ENCODE measurements around the gene CTAGE1. TPM values are rescaled to one million over a fixed set of nuclear protein-coding genes. Genes with fewer than 3 reads are reported as not detected.

CTAGE1 gene
- total and polyA plus RNA-seq, 2 donors from 2014 or later: not detected

GRCh38 chr18:22422909-22423548 lies 5.3 kb upstream of the CTAGE1 start:
- intact Hi-C loops (cut with DNase I): no loop called here
- no peak overlapping the region for H3K27ac ChIP-seq (ENCODE audit: low read depth in 2 of 2, low read length in 2 of 2)
- H3K36me3 ChIP-seq (ENCODE audit: control insufficient read depth in 2 of 3, insufficient read depth in 3 of 3, low read length in 3 of 3): no peaks in the 10 kb centered on the region
- no peak overlapping the region for H3K4me3 ChIP-seq (ENCODE audit: low read length in 3 of 3)
- no peak for FAIRE-seq
- H3K9me3 ChIP-seq (ENCODE audit: control insufficient read depth in 2 of 3, insufficient read depth in 1 of 3, low read length in 3 of 3): no peaks in the 10 kb centered on the region
- no peak overlapping the region for H3K9ac ChIP-seq (ENCODE audit: low read length in 3 of 3)
- TF ChIP-seq, protein P1, sequence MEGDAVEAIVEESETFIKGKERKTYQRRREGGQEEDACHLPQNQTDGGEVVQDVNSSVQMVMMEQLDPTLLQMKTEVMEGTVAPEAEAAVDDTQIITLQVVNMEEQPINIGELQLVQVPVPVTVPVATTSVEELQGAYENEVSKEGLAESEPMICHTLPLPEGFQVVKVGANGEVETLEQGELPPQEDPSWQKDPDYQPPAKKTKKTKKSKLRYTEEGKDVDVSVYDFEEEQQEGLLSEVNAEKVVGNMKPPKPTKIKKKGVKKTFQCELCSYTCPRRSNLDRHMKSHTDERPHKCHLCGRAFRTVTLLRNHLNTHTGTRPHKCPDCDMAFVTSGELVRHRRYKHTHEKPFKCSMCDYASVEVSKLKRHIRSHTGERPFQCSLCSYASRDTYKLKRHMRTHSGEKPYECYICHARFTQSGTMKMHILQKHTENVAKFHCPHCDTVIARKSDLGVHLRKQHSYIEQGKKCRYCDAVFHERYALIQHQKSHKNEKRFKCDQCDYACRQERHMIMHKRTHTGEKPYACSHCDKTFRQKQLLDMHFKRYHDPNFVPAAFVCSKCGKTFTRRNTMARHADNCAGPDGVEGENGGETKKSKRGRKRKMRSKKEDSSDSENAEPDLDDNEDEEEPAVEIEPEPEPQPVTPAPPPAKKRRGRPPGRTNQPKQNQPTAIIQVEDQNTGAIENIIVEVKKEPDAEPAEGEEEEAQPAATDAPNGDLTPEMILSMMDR (IDR thresholded peaks at IDR 0.05; ENCODE audit: borderline replicate concordance, extremely low read depth, insufficient read depth): no peak
- no peaks in the 10 kb centered on the region for H3K27me3 ChIP-seq (ENCODE audit: control insufficient read depth, insufficient read depth, low read length)
- DNase-seq: peak in 1 of 5 donors; percentile 27
- H3K4me1 ChIP-seq (ENCODE audit: control insufficient read depth in 2 of 3, insufficient read depth in 2 of 3, low read depth in 1 of 3, low read length in 3 of 3): no peaks in the 10 kb centered on the region

DNA sequence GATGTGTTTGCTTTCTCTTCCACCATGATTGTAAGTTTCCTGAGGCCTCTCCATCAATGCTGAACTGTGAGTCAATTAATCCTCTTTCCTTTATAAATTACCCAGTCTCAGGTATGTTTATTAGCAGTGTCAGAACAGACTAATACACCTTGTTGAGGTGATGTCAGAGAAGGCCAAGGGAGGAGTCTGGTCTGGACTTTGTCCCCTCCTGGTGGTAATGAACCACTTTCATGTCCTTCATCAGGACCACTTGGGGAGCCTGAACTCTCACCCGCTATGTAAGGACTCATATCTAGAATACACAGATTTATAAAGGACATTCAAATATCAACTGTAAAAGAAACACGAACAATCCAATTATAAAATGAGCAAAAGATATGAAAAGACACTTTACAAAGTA lies 2.9 kb upstream of the CTAGE1 start:
- no peak for DNase-seq
- no peak overlapping the region for H3K9ac ChIP-seq (ENCODE audit: low read length in 3 of 3)
- H3K9me3 ChIP-seq (ENCODE audit: control insufficient read depth in 2 of 3, insufficient read depth in 1 of 3, low read length in 3 of 3): no peaks in the 10 kb centered on the region
- intact Hi-C loops (cut with DNase I): no loop called here
- no peak for FAIRE-seq
- TF ChIP-seq, protein P1 (IDR thresholded peaks at IDR 0.05; ENCODE audit: borderline replicate concordance, extremely low read depth, insufficient read depth): no peak
- no peak overlapping the region for H3K27ac ChIP-seq (ENCODE audit: low read depth in 2 of 2, low read length in 2 of 2)
- no peaks in the 10 kb centered on the region for H3K4me1 ChIP-seq (ENCODE audit: control insufficient read depth in 2 of 3, insufficient read depth in 2 of 3, low read depth in 1 of 3, low read length in 3 of 3)
- no peak overlapping the region for H3K4me3 ChIP-seq (ENCODE audit: low read length in 3 of 3)
- H3K27me3 ChIP-seq (ENCODE audit: control insufficient read depth, insufficient read depth, low read length): no peaks in the 10 kb centered on the region
- H3K36me3 ChIP-seq (ENCODE audit: control insufficient read depth in 2 of 3, insufficient read depth in 3 of 3, low read length in 3 of 3): no peaks in the 10 kb centered on the region

GRCh38 chr18:22412176-22412911 lies 5.4 kb downstream of the CTAGE1 start:
- DNase-seq (no peak), FAIRE-seq (no peak)
- Histone ChIP-seq H3K4me3 (ENCODE audit: low read length in 3 of 3) (no peak overlapping the region), H3K9ac (ENCODE audit: low read length in 3 of 3) (no peak overlapping the region), H3K9me3 (ENCODE audit: control insufficient read depth in 2 of 3, insufficient read depth in 1 of 3, low read length in 3 of 3) (no peaks in the 10 kb centered on the region), H3K27ac (ENCODE audit: low read depth in 2 of 2, low read length in 2 of 2) (no peak overlapping the region), H3K27me3 (ENCODE audit: control insufficient read depth, insufficient read depth, low read length) (no peaks in the 10 kb centered on the region), H3K36me3 (ENCODE audit: control insufficient read depth in 2 of 3, insufficient read depth in 3 of 3, low read length in 3 of 3) (no peaks in the 10 kb centered on the region), H3K4me1 (ENCODE audit: control insufficient read depth in 2 of 3, insufficient read depth in 2 of 3, low read depth in 1 of 3, low read length in 3 of 3) (no peaks in the 10 kb centered on the region)
- TF ChIP-seq, protein P1 (IDR thresholded peaks at IDR 0.05; ENCODE audit: borderline replicate concordance, extremely low read depth, insufficient read depth): no peak
- intact Hi-C loops (cut with DNase I): no loop called here

All from kidney (tissue), 14 donors.